ENCODE measurements around the gene FH.

Gene FH

DNA sequence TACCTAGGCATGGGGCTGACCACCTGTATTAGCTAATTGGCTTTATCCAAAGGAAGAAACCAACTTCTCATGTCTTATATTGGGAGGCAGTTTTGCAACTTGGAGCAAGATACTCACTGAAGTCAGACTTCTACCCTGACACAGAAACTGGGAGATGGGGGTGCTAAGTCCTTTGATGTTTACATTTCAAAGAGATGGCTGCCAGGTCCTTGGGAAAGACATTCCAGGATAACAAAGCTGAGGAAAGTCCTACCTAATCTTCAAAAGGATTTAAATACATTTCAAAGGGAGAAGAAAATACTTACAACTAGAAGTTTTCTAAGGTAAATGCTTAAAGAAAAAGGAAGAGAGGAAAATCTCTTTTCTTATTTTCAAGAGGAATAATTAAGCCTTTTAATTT lies 62.1 kb downstream of the FH start:
- no peak for DNase-seq (ENCODE audit: low read depth in 3 of 3)

GRCh38 chr1:241456743-241457142 lies 62.8 kb downstream of the FH start:
- DNase-seq (ENCODE audit: low read depth in 3 of 3), result no peak

DNA sequence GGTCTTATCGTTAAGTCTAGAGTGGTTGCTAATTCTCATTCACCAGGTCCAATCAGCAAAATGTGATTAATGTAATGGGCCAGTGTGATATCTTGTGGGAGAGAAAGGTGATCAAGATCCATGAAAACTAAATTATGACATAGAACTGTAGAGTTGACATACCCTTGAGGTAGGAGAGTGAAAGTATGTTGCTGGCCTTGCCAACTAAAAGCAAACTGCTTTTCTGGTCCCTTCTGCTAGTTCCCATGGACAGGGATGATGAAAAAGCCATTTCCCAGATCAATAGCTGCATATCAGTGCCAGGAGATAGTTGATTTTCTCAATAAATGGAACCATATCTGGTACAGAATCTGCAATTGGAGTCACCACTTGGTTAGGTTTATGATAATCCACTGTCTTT lies 65.8 kb downstream of the FH start:
- DNase-seq (ENCODE audit: low read depth in 3 of 3), result no peak

- DNase-seq (ENCODE audit: low read depth in 3 of 3), result no peak
These were observed 67.6 kb downstream of the FH start for GRCh38 chr1:241451956-241452355.

All from stimulated activated CD4-positive, alpha-beta T cell treated with anti-CD3 and anti-CD28 coated beads, TNF-alpha, amount 100 ng/mL, for 48 hours (primary cell).